ENCODE measurements around the gene CA5A. TPM values are rescaled to one million over a fixed set of nuclear protein-coding genes. Genes with fewer than 3 reads are reported as not detected.

Gene CA5A
- total and polyA plus RNA-seq, 9 donors = 0.02 to 0.05 TPM; not detected in 7

DNA sequence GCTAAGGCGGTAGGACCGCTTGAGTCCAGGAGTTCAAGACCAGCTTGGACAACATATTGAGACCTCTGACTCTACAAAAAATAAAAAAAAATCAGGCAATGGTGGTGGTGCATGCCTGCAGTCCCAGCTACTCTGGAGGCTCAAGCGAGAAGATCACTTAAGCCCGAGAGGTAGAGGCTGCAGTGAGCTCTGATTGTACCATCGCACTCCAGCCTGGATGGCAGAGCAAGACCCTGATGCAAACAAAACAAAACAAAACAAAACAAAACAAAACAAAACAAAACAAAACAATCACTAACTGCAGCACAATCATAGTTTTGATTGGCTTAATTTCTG lies 12.4 kb upstream of the CA5A start:
- TF ChIP-seq EP300 (IDR thresholded peaks at IDR 0.05) (no peak), POLR2A (IDR thresholded peaks at IDR 0.05) (no peak)
- TF ChIP-seq, protein P1, sequence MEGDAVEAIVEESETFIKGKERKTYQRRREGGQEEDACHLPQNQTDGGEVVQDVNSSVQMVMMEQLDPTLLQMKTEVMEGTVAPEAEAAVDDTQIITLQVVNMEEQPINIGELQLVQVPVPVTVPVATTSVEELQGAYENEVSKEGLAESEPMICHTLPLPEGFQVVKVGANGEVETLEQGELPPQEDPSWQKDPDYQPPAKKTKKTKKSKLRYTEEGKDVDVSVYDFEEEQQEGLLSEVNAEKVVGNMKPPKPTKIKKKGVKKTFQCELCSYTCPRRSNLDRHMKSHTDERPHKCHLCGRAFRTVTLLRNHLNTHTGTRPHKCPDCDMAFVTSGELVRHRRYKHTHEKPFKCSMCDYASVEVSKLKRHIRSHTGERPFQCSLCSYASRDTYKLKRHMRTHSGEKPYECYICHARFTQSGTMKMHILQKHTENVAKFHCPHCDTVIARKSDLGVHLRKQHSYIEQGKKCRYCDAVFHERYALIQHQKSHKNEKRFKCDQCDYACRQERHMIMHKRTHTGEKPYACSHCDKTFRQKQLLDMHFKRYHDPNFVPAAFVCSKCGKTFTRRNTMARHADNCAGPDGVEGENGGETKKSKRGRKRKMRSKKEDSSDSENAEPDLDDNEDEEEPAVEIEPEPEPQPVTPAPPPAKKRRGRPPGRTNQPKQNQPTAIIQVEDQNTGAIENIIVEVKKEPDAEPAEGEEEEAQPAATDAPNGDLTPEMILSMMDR (IDR thresholded peaks at IDR 0.05) = no peak
- Histone ChIP-seq H3K27me3 (no peaks in the 10 kb centered on the region), H3K36me3 (no peaks in the 10 kb centered on the region), H3K4me1 (ENCODE audit: insufficient read depth) (peaks cover 6% of the 10 kb centered on the region), H3K4me3 (no peak overlapping the region), H3K9me3 (no peaks in the 10 kb centered on the region), H3K27ac (no peak overlapping the region)
- WGBS, 3 donors = 83 to 95% (median 85%) methylated on average over 5 of the region's 5 CpGs
- intact Hi-C loops (cut with DNase I) = no loop called here
- no peak for DNase-seq

DNA sequence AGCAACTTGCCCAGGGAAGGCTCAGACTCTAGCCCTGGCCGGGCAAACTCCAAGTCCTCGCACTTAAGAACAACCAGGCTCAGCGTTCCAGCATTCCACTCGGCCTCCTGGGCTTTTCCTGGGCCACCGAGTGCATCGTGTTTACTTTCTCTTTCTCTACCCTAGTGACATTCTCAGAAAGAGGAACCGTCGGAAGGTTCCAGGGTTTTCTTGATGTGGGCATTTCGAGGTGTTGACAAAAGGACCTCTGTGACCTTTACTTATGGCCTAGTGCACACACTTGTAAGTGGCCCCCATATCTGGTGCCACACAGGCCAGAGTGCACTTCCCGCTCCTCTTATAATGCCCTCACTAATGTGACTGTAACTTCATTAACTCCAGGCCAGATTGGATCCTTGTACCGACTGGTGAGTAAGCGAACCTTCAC lies 11.8 kb upstream of the CA5A start:
- no peak for DNase-seq
- WGBS, 3 donors = 81 to 87% (median 83%) methylated on average over 12 of the region's 12 CpGs
- Histone ChIP-seq H3K4me3 (no peak overlapping the region), H3K27ac (no peak overlapping the region), H3K27me3 (no peaks in the 10 kb centered on the region), H3K4me1 (ENCODE audit: insufficient read depth) (peaks cover 6% of the 10 kb centered on the region), H3K36me3 (no peaks in the 10 kb centered on the region), H3K9me3 (no peaks in the 10 kb centered on the region)
- intact Hi-C loops (cut with DNase I) = no loop called here
- TF ChIP-seq EP300 (IDR thresholded peaks at IDR 0.05) = no peak
- TF ChIP-seq, protein P1 (IDR thresholded peaks at IDR 0.05) = no peak
- TF ChIP-seq POLR2A (IDR thresholded peaks at IDR 0.05) = no peak

DNA sequence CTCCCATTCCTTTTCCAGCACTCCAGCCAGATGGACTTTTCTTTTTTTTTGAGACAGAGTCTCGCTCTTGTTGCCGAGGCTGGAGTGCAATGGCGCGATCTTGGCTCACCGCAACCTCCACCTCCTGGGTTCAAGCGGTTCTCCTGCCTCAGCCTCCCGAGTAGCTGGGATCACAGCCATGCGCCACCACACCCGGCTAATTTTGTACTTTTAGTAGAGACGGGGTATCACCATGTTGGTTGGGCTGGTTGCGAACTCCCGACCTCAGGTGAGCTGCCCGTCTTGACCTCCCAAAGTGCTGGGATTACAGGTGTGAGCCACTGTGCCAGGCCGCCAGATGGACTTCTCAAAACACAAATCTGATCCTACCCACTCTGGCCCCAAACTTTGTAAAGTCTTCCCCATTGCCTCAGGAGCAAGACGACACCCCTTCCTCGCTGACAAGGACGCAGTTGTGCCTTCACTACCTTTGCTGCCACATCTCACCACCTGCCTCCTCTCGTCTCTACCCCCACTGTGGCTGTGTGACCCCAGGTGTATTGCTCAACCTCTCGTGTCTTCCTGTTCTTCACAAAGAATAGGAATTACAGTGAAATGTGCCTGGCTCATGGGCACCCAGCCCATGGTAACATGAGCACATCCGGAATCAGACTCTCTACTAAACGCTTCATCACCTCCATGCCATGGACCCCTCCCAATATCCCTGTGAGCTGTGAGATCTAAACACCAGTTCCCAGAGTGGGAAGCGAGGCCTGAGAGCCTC lies 11.2 kb upstream of the CA5A start:
- Histone ChIP-seq H3K9me3 (no peaks in the 10 kb centered on the region), H3K27me3 (no peaks in the 10 kb centered on the region), H3K36me3 (no peaks in the 10 kb centered on the region), H3K4me1 (ENCODE audit: insufficient read depth) (peaks cover 6% of the 10 kb centered on the region), H3K27ac (no peak overlapping the region), H3K4me3 (no peak overlapping the region)
- 85 to 90% (median 87%) methylated on average over 22 of the region's 22 CpGs for WGBS, 3 donors
- DNase-seq = peak in 1 of 5 donors; percentile 38
- TF ChIP-seq, protein P1 (IDR thresholded peaks at IDR 0.05) = no peak
- no peak for TF ChIP-seq EP300 (IDR thresholded peaks at IDR 0.05)
- no peak for TF ChIP-seq POLR2A (IDR thresholded peaks at IDR 0.05)
- intact Hi-C loops (cut with DNase I) = no loop called here

DNA sequence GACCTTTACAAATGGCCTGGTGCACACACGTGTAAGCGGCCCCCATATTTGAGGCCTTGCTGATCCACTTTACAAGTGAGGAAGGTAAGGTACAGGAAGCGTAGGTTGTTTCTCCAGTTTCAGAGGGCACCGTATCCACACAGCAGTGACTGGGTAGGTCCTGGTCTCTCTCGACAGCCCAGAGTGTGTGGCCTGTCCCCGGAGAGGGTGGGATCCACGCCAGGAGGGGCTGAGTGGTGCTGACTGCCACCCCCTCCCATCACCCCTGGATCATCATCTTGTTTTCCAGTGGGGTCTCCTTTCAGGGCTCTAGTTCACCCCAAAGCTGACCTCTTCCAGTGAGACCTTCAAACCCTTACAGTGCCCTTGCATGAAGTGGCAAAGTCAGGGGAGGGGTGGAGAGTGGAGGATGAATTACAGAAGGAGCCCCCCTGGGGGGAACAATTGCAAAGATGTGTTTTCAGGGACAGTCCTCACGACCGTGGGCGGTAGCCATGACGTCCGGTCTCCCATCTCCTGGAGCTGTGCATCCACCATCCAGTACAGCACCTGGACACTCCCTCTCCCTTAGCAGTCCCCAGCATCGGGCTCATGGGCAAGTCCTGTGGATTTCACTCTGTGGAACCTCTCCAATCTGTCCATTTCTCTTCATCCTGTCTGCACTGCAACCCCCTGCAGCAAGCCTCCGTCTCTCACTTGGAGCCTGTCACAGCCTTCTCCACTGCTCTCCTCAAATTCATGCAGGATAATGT lies 10.4 kb upstream of the CA5A start:
- Histone ChIP-seq H3K9me3 (no peaks in the 10 kb centered on the region), H3K4me3 (no peak overlapping the region), H3K36me3 (no peaks in the 10 kb centered on the region), H3K27ac (no peak overlapping the region), H3K27me3 (no peaks in the 10 kb centered on the region), H3K4me1 (ENCODE audit: insufficient read depth) (peaks cover 3% of the 10 kb centered on the region)
- TF ChIP-seq, protein P1 (IDR thresholded peaks at IDR 0.05) = no peak
- TF ChIP-seq POLR2A (IDR thresholded peaks at IDR 0.05) (no peak), EP300 (IDR thresholded peaks at IDR 0.05) (no peak)
- 79 to 84% (median 81%) methylated on average over 14 of the region's 14 CpGs for WGBS, 3 donors
- DNase-seq = peak in 2 of 5 donors; percentile 50 to 59
- intact Hi-C loops (cut with DNase I) = no loop called here
